CD4-positive, alpha-beta T cell treated with Interleukin-12 subunit alpha and Interleukin-12 subunit beta, for 1 hour (primary cell): Measurements from ENCODE around the gene IQCH.
A peak's percentile ranks its signal among the peaks of the same experiment; 100 is the strongest.

ENCODE experiments used
- DNase-seq: peaks from one replicate; pipeline ENCODE4 v3.0.0-alpha.2; 2020

IQCH gene

DNA sequence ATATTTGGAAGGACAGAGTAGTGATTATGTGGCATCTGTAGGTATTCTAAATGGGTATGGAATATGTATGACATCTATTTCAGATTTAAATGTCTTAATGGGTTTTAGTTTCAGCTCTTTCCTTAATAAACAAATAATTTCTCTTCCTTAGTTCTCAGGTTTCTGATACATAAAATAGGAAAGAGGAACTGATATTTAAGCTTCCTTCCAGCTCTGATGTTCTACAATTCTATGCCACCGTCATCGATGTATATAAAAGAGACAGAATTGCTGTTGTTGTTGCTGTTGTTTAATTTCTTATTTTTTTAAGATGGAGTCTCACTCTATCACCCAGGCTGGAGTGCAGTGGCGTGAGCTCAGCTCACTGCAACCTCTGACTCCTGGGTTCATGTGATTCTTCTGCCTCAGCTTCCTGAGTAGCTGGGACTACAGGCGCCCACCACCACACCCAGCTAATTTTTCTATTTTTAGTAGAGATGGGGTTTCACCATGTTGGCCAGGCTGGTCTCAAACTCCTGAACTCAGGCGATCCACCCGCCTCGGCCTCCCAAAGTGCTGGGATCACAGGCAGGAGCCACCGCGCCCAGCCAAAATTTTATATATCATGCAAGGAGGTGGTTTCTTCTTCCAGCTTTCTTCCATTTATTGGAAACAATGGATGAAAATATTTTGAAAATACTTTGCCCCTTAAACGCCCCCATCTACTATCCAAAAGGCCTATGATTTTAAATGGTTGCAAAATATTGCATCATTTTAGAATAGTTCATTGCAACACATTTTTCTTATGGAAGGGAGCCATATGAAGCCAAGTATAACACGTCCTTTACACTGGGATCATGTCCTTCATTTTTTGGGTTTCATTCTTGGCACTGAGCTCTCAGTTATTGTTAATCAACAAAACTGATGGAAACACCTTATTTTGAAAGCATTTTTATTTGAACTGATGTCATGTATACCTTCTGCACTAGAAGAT is 252.5 kb downstream of the IQCH start:
- no peak for DNase-seq

DNA sequence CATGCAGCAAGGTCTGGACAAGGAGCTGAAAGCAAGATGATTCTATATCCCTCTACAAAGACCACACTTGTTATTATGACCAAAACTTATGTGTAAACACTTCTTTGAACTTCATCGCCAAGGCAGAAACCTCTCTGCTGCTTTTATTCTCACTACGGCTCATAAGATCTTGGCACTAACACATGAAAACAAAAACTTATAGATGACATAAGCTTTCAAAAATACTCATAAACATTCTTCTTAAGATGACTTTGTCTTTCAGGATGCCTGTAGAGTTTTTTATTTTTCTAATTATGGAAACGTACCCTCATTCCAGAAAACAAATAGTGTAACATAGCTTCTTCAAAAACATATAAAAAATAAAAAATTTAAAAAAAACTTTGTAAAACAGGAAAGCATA is 253.8 kb downstream of the IQCH start:
- DNase-seq: no peak

- no peak for DNase-seq
These were observed 255.3 kb downstream of the IQCH start for GRCh38 chr15:67509918-67510317.

- DNase-seq: no peak
These were observed 256.1 kb downstream of the IQCH start for GRCh38 chr15:67510597-67511190.

DNA sequence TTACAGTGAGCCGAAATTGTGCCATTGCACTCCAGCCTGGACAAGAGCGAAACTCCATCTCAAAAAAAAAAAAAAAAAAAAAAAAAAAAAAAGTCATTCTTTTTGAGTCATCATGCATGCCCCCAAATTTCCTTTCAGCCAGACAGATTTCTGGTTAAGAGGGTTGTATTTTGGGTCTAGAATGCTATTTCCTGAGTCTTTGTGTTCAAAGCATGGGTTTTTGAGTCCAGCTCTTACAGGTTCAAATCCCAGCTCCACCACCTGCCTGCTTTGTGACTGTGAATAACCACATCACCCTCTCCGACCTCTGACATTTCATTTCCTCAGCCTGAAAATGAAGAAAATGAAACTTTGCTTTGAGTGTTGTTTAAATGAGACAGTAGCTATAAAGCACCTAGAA is 257.0 kb downstream of the IQCH start:
- DNase-seq: no peak

- DNase-seq: no peak
These were observed 257.6 kb downstream of the IQCH start for GRCh38 chr15:67512140-67512539.

- DNase-seq: no peak
These were observed 258.5 kb downstream of the IQCH start for GRCh38 chr15:67512933-67513714.

DNA sequence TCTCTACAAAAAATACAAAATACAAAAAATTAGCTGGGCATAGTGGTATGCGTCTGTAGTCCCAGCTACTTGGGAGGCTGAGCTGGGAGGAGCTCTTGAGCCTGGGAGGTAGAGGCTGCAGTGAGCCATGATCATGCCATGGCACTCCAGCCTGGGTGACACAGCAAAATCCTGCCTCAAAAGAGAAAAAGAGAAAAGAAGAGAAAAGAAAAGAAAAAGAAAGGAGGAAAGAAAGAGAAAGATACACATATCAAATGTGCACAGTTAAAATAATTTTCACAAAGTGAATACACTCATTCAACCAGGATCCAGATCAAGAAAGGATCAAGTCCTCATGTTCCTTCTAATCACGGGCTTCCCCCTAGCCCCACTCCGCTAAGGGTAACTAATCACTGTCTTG is 260.5 kb downstream of the IQCH start:
- DNase-seq: no peak

DNA sequence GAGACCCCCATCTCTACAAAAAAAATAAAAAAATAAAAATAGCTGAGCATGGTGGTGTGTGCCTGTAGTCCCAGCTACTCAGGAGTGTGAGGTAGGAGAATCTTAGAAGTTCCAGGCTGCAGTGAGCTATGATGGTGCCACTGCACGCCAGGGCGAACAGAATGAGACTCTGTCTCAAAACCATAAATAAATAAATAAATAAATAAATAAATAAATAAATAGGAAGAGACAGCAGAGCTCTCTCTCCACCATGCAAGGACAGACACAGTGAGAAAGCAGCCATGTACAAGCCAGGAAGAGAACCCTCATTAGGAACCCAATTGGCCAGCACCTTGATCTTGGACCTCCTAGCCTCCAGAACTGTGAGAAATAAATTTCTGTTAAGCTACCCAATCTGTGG is 261.0 kb downstream of the IQCH start:
- DNase-seq: no peak

- no peak for DNase-seq
These were observed 265.9 kb downstream of the IQCH start for GRCh38 chr15:67520321-67521028.

- peak; percentile 90 for DNase-seq
These were observed 266.6 kb downstream of the IQCH start, which contains the start of gene C15orf61 for GRCh38 chr15:67521029-67521782. Gene C15orf61 (plus strand): TSS chr15:67521131. CDS start chr15:67521249, 118 bp downstream.

- DNase-seq: peak; percentile 13
These were observed 267.4 kb downstream of the IQCH start for GRCh38 chr15:67521783-67522568.

- no peak for DNase-seq
These were observed 268.7 kb downstream of the IQCH start for GRCh38 chr15:67523330-67523729.

- no peak for DNase-seq
These were observed 269.6 kb downstream of the IQCH start for GRCh38 chr15:67524235-67524634.

- no peak for DNase-seq
These were observed 273.9 kb downstream of the IQCH start for GRCh38 chr15:67528513-67528912.

DNA sequence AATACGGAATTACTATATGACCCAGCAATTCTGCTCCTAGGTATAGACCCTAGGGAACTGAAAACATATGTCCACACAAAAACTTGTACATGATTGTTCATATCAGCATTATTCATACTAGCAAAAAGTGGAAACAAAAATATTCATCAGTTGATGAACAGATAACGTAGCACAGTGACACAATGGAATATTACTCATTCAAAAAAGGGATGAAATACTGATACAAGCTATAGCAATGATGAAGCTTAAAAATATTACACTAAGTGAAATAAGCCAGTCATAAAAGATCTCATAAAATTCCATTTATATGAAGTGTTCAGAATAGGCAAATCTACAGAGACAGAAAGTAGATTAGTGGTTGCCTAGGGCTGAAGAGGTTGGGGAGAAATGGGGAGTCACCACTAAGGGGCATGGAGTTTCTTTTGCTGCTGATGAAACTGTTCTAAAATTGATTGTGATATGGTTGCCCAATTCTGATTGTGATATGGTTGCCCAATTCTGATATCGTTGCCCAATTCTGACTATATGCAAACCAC is 276.9 kb downstream of the IQCH start:
- DNase-seq: no peak

GRCh38 chr15:67533873-67534272 is 279.3 kb downstream of the IQCH start:
- DNase-seq: no peak

GRCh38 chr15:67534360-67534759 is 279.8 kb downstream of the IQCH start:
- DNase-seq: no peak

- DNase-seq: no peak
These were observed 283.2 kb downstream of the IQCH start for GRCh38 chr15:67537771-67538170.

DNA sequence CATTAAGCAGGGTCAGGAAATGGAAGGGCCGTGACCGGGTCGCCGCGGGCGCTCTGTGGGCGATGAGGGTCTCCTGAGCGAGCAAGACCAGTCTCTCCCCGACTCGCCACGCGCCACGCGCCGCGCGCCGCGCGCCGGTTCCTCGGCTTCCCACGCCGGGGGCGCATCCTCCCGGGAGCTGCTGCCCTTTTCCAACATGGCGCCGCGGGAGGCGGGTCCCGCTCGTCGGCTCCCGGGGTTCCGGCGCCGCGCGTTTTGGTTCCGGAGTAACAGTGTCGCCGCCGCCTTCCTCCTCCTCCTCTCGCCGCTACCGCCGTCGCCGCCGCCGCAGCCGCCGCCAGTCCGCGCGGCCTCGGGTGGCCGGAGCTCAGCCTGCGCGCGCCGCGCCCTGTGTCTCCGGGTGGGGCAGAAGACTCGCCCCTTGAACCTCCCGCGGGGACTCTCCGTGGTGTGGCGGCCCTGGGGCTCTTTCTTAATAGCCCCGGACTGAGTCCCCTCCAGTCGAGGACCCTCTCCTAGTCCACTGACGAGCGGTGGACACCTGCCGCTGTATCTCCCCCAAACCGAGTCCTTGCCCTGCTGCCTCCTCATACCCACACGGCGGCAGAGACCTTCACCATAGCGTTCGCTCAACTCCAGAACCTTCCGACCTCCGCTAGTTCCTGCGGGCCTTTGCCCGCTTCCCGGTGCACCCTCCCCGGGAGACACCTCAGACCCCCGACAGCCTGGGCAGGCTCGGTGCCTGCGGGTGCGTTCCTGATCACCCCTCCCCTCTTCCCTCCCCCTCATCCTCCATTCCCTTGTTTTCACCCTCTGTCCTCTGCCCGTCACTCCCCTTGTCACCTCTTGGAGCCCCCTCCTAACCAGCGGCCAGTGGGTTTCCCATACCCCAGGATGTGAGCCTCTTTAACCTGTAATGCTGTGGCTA is 288.1 kb downstream of the IQCH start, which contains the start of gene MAP2K5:
MAP2K5 (plus strand) TSS at position 284 of the 928 bp plus-strand sequence; CDS start at position 917, 633 bp downstream.
- peak; percentile 85 for DNase-seq
